HCT116 (cell line): Measurements from ENCODE around the gene WFDC12. TPM values are rescaled to one million over a fixed set of nuclear protein-coding genes. Genes with fewer than 3 reads are reported as not detected.

ENCODE experiments used
- ATAC-seq: fragments of 200-7000 bp; cut with Tn5 transposase; 2 replicates; pipeline ENCODE4 v1.9.1; 2020; ENCODE audit warnings: mild to moderate bottlenecking, moderate library complexity
- BruUV-seq: library from RNA; stranded (reverse); fragments of 400-500 nt; replicated peaks from 2 replicates; lab custom pipeline; 2021; lab: Mats Ljungman, UMichigan
- CTCF ChIA-PET: fragments of 300-600 bp; sonication (Branson Sonifier 250); formaldehyde crosslinking; loops from one replicate; lab custom pipeline; 2021; ENCODE audit warnings: antibody characterized with exemption; lab: Charles Lee
- POLR2A ChIA-PET: fragments of 300-600, 350-600 bp; sonication (Branson Sonifier 250); formaldehyde crosslinking; loops from one replicate; lab custom pipeline; 2021; ENCODE audit warnings: antibody characterized with exemption; lab: Charles Lee
- RAD21 ChIA-PET, 2 experiments: fragments of 300-600 bp; sonication (Branson Sonifier 250); formaldehyde crosslinking; loops; one replicate each; lab custom pipeline; 2023; ENCODE audit warnings: low total read pairs in 2 of 2; ENCODE audit not compliant: uncharacterized antibody in 2 of 2, unreplicated experiment in 2 of 2, low non-redundant PET in 1 of 2; lab: Charles Lee
- DNase-seq: peaks from one replicate; pipeline ENCODE4 v3.0.0-alpha.2; 2010; ENCODE audit warnings: low read depth, low spot score
- H2AFZ ChIP-seq: fragments of 200-600 bp; shearing (Covaris generic), sonication (generic); 2 replicates; pipeline ENCODE4 v1.6.1; 2017; ENCODE audit warnings: low read depth, mixed run types, mixed read lengths, antibody characterized with exemption, low read length; ENCODE audit not compliant: poor library complexity, severe bottlenecking
- H3K27ac ChIP-seq: 2 replicates; pipeline ENCODE4 v1.5.1; 2012; ENCODE audit warnings: low read depth, low read length
- H3K27me3 ChIP-seq: fragments of 200-600 bp; sonication (generic); 2 replicates; pipeline ENCODE4 v1.6.1; 2016; ENCODE audit warnings: mixed run types, low read length, mixed read lengths; ENCODE audit not compliant: insufficient read depth
- H3K36me3 ChIP-seq, 2 experiments: fragments of 200-500 bp in 1 of 2; fragments of 200-600 bp in 1 of 2; sonication (Bioruptor generic) in 1 of 2; sonication (generic) in 1 of 2; 2 replicates each; pipeline versions ENCODE4 v1.5.1 to v1.6.1; 2014 to 2016; ENCODE audit warnings: low read length in 2 of 2, inconsistent platforms in 1 of 2, mixed read lengths in 1 of 2, mixed run types in 1 of 2; ENCODE audit not compliant: insufficient read depth in 2 of 2, control insufficient read depth in 1 of 2
- H3K4me1 ChIP-seq, 2 experiments: fragments of 200-600 bp in 1 of 2; sonication (generic) in 1 of 2; 2 replicates each; pipeline versions ENCODE4 v1.5.1 to v1.6.1; 2012 to 2017; ENCODE audit warnings: low read length in 2 of 2, inconsistent platforms in 1 of 2, mild to moderate bottlenecking in 1 of 2, mixed read lengths in 1 of 2, mixed run types in 1 of 2, moderate library complexity in 1 of 2; ENCODE audit not compliant: insufficient read depth in 2 of 2, control insufficient read depth in 1 of 2
- H3K4me2 ChIP-seq: fragments of 200-600 bp; sonication (generic); 2 replicates; pipeline ENCODE4 v1.6.1; 2017; ENCODE audit warnings: mixed run types, low read length, mixed read lengths
- H3K4me3 ChIP-seq, 2 experiments: fragments of 200-600 bp in 1 of 2; sonication (generic) in 1 of 2; replicated peaks in 1 of 2; 2 replicates each; pipeline ENCODE4 v1.5.1; 2011 to 2016; ENCODE audit warnings: low read length in 2 of 2, control low read depth in 1 of 2, low read depth in 1 of 2, mild to moderate bottlenecking in 1 of 2, mixed read lengths in 1 of 2, mixed run types in 1 of 2
- H3K79me2 ChIP-seq: fragments of 200-600 bp; sonication (generic); 2 replicates; pipeline ENCODE4 v1.6.1; 2017; ENCODE audit warnings: mild to moderate bottlenecking, mixed run types, low read length, moderate library complexity, mixed read lengths; ENCODE audit not compliant: insufficient read depth
- H3K9ac ChIP-seq: fragments of 200-600 bp; sonication (generic); 2 replicates; pipeline ENCODE4 v1.6.1; 2016; ENCODE audit warnings: low read length, mixed read lengths
- H3K9me2 ChIP-seq: fragments of 200-600 bp; sonication (generic), shearing (Covaris generic); 2 replicates; pipeline ENCODE4 v1.6.1; 2017; ENCODE audit warnings: mixed run types, mild to moderate bottlenecking, moderate library complexity; ENCODE audit not compliant: insufficient read depth
- H3K9me3 ChIP-seq, 2 experiments: fragments of 200-500 bp in 1 of 2; fragments of 200-600 bp in 1 of 2; sonication (Bioruptor generic) in 1 of 2; sonication (generic) in 1 of 2; 2 replicates each; pipeline ENCODE4 v1.6.1; 2014 to 2017; ENCODE audit warnings: low read length in 2 of 2, mixed read lengths in 2 of 2, inconsistent platforms in 1 of 2, low read depth in 1 of 2, mild to moderate bottlenecking in 1 of 2, mixed run types in 1 of 2, moderate library complexity in 1 of 2; ENCODE audit not compliant: control insufficient read depth in 1 of 2, insufficient read depth in 1 of 2
- H4K20me1 ChIP-seq: fragments of 200-600 bp; sonication (generic), shearing (Covaris generic); 2 replicates; pipeline ENCODE4 v1.6.1; 2017; ENCODE audit warnings: mixed run types, mild to moderate bottlenecking, moderate library complexity; ENCODE audit not compliant: insufficient read depth
- ATF3 ChIP-seq: IDR thresholded peaks from 2 replicates; pipeline ENCODE4 v1.6.1; 2012
- CBX3 ChIP-seq: IDR thresholded peaks from 2 replicates; pipeline ENCODE4 v1.6.1; 2012; ENCODE audit warnings: low read depth
- CEBPB ChIP-seq: IDR thresholded peaks from 2 replicates; pipeline ENCODE4 v1.6.1; 2012; ENCODE audit warnings: low read depth
- EGR1 ChIP-seq: IDR thresholded peaks from 2 replicates; pipeline ENCODE4 v1.6.1; 2012; ENCODE audit warnings: low read depth
- ELF1 ChIP-seq: IDR thresholded peaks from 2 replicates; pipeline ENCODE4 v1.6.1; 2012; ENCODE audit warnings: low read depth, borderline replicate concordance
- EZH2 ChIP-seq: fragments of 200-600 bp; sonication (generic); IDR thresholded peaks from 2 replicates; pipeline ENCODE4 v1.6.1; 2017; ENCODE audit warnings: antibody characterized with exemption, mixed run types
- EZH2phosphoT487 ChIP-seq: fragments of 200-600 bp; IDR thresholded peaks from 2 replicates; pipeline ENCODE4 v1.6.1; 2018; ENCODE audit warnings: antibody characterized with exemption, borderline replicate concordance
- JUND ChIP-seq: IDR thresholded peaks from 2 replicates; pipeline ENCODE4 v1.6.1; 2012
- MAX ChIP-seq: IDR thresholded peaks from 2 replicates; pipeline ENCODE4 v1.6.1; 2012
- POLR2A ChIP-seq: IDR thresholded peaks from 2 replicates; pipeline ENCODE4 v1.7.0; 2011; ENCODE audit warnings: borderline replicate concordance; ENCODE audit not compliant: insufficient read depth, insufficient read length; ENCODE audit errors: extremely low read depth
- RAD21 ChIP-seq: IDR thresholded peaks from 2 replicates; pipeline ENCODE4 v1.6.1; 2012; ENCODE audit warnings: low read depth, mild to moderate bottlenecking
- SP1 ChIP-seq: IDR thresholded peaks from 2 replicates; pipeline ENCODE4 v1.6.1; 2012; ENCODE audit warnings: low read depth
- SRF ChIP-seq: IDR thresholded peaks from 2 replicates; pipeline ENCODE4 v1.6.1; 2012; ENCODE audit warnings: low read depth
- ZBTB33 ChIP-seq: IDR thresholded peaks from 2 replicates; pipeline ENCODE4 v1.6.1; 2011; ENCODE audit warnings: mild to moderate bottlenecking, low read length, moderate library complexity; ENCODE audit not compliant: insufficient replicate concordance; ENCODE audit errors: extremely low read depth
- ZFX ChIP-seq: fragments of 450-650 bp; IDR thresholded peaks from 2 replicates; pipeline ENCODE4 v1.6.1; 2017
- ZNF274 ChIP-seq: fragments of 200-500 bp; sonication (Bioruptor generic); IDR thresholded peaks from 2 replicates; pipeline ENCODE4 v1.6.1; 2014; ENCODE audit warnings: mild to moderate bottlenecking, low read depth, low read length, inconsistent platforms
- intact Hi-C: fragments of 100-400 bp; cut with micrococcal nuclease; formaldehyde crosslinking; loops from 2 replicates; pipeline ENCODE4 v1.10.0; 2022
- total RNA-seq: library from RNA; stranded (reverse); gene quantifications from one replicate; pipeline ENCODE4 v1.2.1, GENCODE V29; 2021; ENCODE audit not compliant: unreplicated experiment

Gene WFDC12
- total RNA-seq, 1 experiment from 2014 or later: not detected

GRCh38 chr20:45136911-45137310 is 12.6 kb upstream of the WFDC12 start:
- no peaks in the 10 kb centered on the region for H4K20me1 ChIP-seq
- no peaks in the 10 kb centered on the region for H3K9me3 ChIP-seq
- H3K9ac ChIP-seq: no peak overlapping the region
- ChIA-PET CTCF (no interaction called here), RAD21 (no interaction called here), POLR2A (no interaction called here)
- H3K27ac ChIP-seq: no peak overlapping the region
- TF ChIP-seq EGR1: no peak
- no peak for TF ChIP-seq SRF
- no peak for TF ChIP-seq SP1
- TF ChIP-seq ZFX: no peak
- no peak for TF ChIP-seq ZBTB33
- no peak for TF ChIP-seq POLR2A
- TF ChIP-seq CEBPB: no peak
- no peak for TF ChIP-seq EZH2
- TF ChIP-seq EZH2phosphoT487: no peak
- TF ChIP-seq CBX3: no peak
- TF ChIP-seq JUND: no peak
- no peak for TF ChIP-seq RAD21
- no peak for TF ChIP-seq MAX
- no peak for TF ChIP-seq ELF1
- TF ChIP-seq ZNF274: no peak
- TF ChIP-seq ATF3: no peak
- no peak for ATAC-seq
- intact Hi-C loops: loop anchor here (5.0 kb wide), 1 partner anchor 90 kb away; no protein-coding TSS in a partner anchor
- no peaks in the 10 kb centered on the region for H3K27me3 ChIP-seq
- no peaks in the 10 kb centered on the region for H3K36me3 ChIP-seq
- H3K79me2 ChIP-seq: no peaks in the 10 kb centered on the region
- H3K4me2 ChIP-seq: no peak overlapping the region
- H3K9me2 ChIP-seq: no peaks in the 10 kb centered on the region
- BruUV-seq: no TSS peak
- no peak for DNase-seq
- H2AFZ ChIP-seq: no peak overlapping the region
- no peak overlapping the region for H3K4me3 ChIP-seq
- H3K4me1 ChIP-seq: peaks cover 0 to 7% of the 10 kb centered on the region in 2 experiments; a peak in 2 of 4 replicates
